ENCODE results near the gene TAF5L.
"Not testable (repeated sequence)": the region's sequence is repeated elsewhere in the genome, so short reads cannot be mapped to it uniquely, and the experiment has no call there.

Gene TAF5L

GRCh38 chr1:229563241-229563640 lies 62.7 kb downstream of the TAF5L start:
- FAIRE-seq = no peak

- FAIRE-seq = no peak
These were observed 63.2 kb downstream of the TAF5L start for GRCh38 chr1:229562686-229563085.

GRCh38 chr1:229561141-229561540 lies 64.8 kb downstream of the TAF5L start:
- no peak for FAIRE-seq

- not testable (repeated sequence) for FAIRE-seq
These were observed 65.8 kb downstream of the TAF5L start for GRCh38 chr1:229560124-229560523.

GRCh38 chr1:229559336-229559801 lies 66.6 kb downstream of the TAF5L start:
- FAIRE-seq = not testable (repeated sequence)

- FAIRE-seq = peak; percentile 94
These were observed 67.2 kb downstream of the TAF5L start, which contains the start of gene ABCB10 for GRCh38 chr1:229558460-229559335. ABCB10 (minus strand) TSS chr1:229558707; CDS start chr1:229558652, 55 bp downstream.

GRCh38 chr1:229557913-229558414 lies 68.0 kb downstream of the TAF5L start:
- FAIRE-seq = no peak

GRCh38 chr1:229557200-229557850 lies 68.6 kb downstream of the TAF5L start:
- peak; percentile 19 for FAIRE-seq

- no peak for FAIRE-seq
These were observed 70.9 kb downstream of the TAF5L start for GRCh38 chr1:229554886-229555621.

GRCh38 chr1:229553621-229554130 lies 72.2 kb downstream of the TAF5L start:
- FAIRE-seq = no peak

GRCh38 chr1:229552732-229553131 lies 73.2 kb downstream of the TAF5L start:
- no peak for FAIRE-seq

GRCh38 chr1:229550812-229551567 lies 74.9 kb downstream of the TAF5L start:
- FAIRE-seq = no peak

GRCh38 chr1:229547542-229547941 lies 78.4 kb downstream of the TAF5L start:
- no peak for FAIRE-seq

GRCh38 chr1:229544587-229544986 lies 81.3 kb downstream of the TAF5L start:
- FAIRE-seq = no peak
